Pancreas (tissue), 10 donors: ENCODE measurements around the gene PCBD1. TPM values are rescaled to one million over a fixed set of nuclear protein-coding genes. Genes with fewer than 3 reads are reported as not detected.

Experiments used
- ATAC-seq, 4 donors: fragments of 200-7000 bp; cut with Tn5 transposase; one replicate each; pipeline versions ENCODE4 v1.8.0 to v1.9.1; 2020; ENCODE audit warnings: mild to moderate bottlenecking in 4 of 4, moderate library complexity in 4 of 4
- DNase-seq, 6 donors: peaks; one replicate each; pipeline ENCODE4 v3.0.0-alpha.2; 2020
- FAIRE-seq: peaks from 2 replicates; lab custom pipeline; 2012; peaks lifted over from hg19 to GRCh38; lab: Jason Lieb, UNC
- H3K27ac ChIP-seq, 4 donors: fragments of 200-600 bp; sonication (generic); 1 replicate in 3 of 4; 2 replicates in 1 of 4; pipeline versions ENCODE4 v1.5.0 to v1.8.0; 2020
- H3K27me3 ChIP-seq, 4 donors: fragments of 200-600 bp; one replicate each; pipeline ENCODE4 v1.8.0; 2021
- H3K36me3 ChIP-seq, 3 donors: fragments of 200-600 bp; sonication (generic) in 1 of 3; one replicate each; pipeline versions ENCODE4 v1.5.0 to v1.8.0; 2020 to 2021
- H3K4me1 ChIP-seq, 3 donors: fragments of 200-600 bp; one replicate each; pipeline ENCODE4 v1.8.0; 2021
- H3K4me3 ChIP-seq, 4 donors: fragments of 200-600 bp; sonication (generic) in 2 of 4; one replicate each; pipeline versions ENCODE4 v1.5.0 to v1.8.0; 2020 to 2021
- H3K9me3 ChIP-seq, 4 donors: fragments of 200-600 bp; one replicate each; pipeline ENCODE4 v1.8.0; 2021
- CTCF ChIP-seq, 4 donors: fragments of 200-600 bp; sonication (generic) in 3 of 4; IDR thresholded peaks; one replicate each; pipeline versions ENCODE4 v1.5.0 to v1.8.0; 2021; ENCODE audit warnings: antibody characterized with exemption in 4 of 4
- WGBS, 2 donors: extraction: QIAGEN DNeasy Blood & Tissue Kit; methylation state at CpG; one replicate each; pipeline ENCODE4 v1.1.7; 2013; 5-methylcytosine and 5-hydroxymethylcytosine counted together
- intact Hi-C, 3 donors: fragments of 100-400 bp; cut with DNase I; formaldehyde crosslinking; loops; one replicate each; pipeline versions ENCODE4 v1.11.1 to v1.14.2; 2022
- polyA plus RNA-seq, 2 donors: library from polyadenylated mRNA; stranded (reverse); fragments of 200-250 nt; gene quantifications; one replicate each; pipeline ENCODE4 v1.2.3, GENCODE V29; 2013
- total RNA-seq, 6 donors: library from RNA; stranded (reverse); fragmentation: NEBNext Ultra II Directional in 4 of 6; extraction: Animal tissue kit (Norgen Biotek cat#: 25700) in 4 of 6; gene quantifications; one replicate each; pipeline versions ENCODE4 v1.2.1 to v1.2.4, GENCODE V29; 2021 to 2023
- donor health status: healthy with polysubstance abuse.
- donor health status: DM: no; HTN: no; CAD: no; lungs with moderate emphysema.
- donor health status: DM: no; HTN: no; CAD: no.
- donor health status: control.
- donor health status: control.
- donor health status: Bipolar disorder and iron deficiency.
- donor health status: DM: yes; HTN: yes; CAD: no.
- donor health status: DM: no; HTN: no; CAD: no.
- donor health status: DM: no; HTN: no; CAD: no.
- donor health status: DM: yes; HTN: yes; CAD: no.

Gene PCBD1
- total and polyA plus RNA-seq, 8 donors: 63.6 to 95.9 (median 76.9) TPM

- intact Hi-C loops: loop anchor here in 1 of 3 donors (5.0 kb wide), 1 partner anchor 369 kb away; no protein-coding TSS in a partner anchor
Measured at GRCh38 chr10:70908406-70909296, 20.3 kb upstream of the PCBD1 start.

GRCh38 chr10:70907637-70908405 is 19.5 kb upstream of the PCBD1 start:
- no peak for TF ChIP-seq CTCF (IDR thresholded peaks at IDR 0.05)
- ATAC-seq: no peak
- no peaks in the 10 kb centered on the region for H3K9me3 ChIP-seq
- intact Hi-C loops: loop anchor here in 1 of 3 donors (5.0 kb wide), 1 partner anchor 369 kb away; no protein-coding TSS in a partner anchor
- DNase-seq: peak in 3 of 6 donors; percentile 11 to 37 (median 23)
- H3K36me3 ChIP-seq: no peaks in the 10 kb centered on the region
- 75% methylated on average over 16 of the region's 16 CpGs for WGBS, 2 donors
- no peak for FAIRE-seq
- H3K27me3 ChIP-seq: no peaks in the 10 kb centered on the region
- no peak overlapping the region for H3K4me3 ChIP-seq
- no peaks in the 10 kb centered on the region for H3K4me1 ChIP-seq
- no peak overlapping the region for H3K27ac ChIP-seq

More at GRCh38 chr10:70908406-70909296, 20.3 kb upstream of the PCBD1 start:
- H3K27me3 ChIP-seq: no peaks in the 10 kb centered on the region
- no peak overlapping the region for H3K27ac ChIP-seq
- no peak for TF ChIP-seq CTCF (IDR thresholded peaks at IDR 0.05)
- no peak overlapping the region for H3K4me3 ChIP-seq
- no peaks in the 10 kb centered on the region for H3K9me3 ChIP-seq
- ATAC-seq (no peak), DNase-seq (peak in 3 of 6 donors; percentile 12 to 44 (median 30)), FAIRE-seq (no peak)
- WGBS, 2 donors: 77 to 80% methylated on average over 12 of the region's 12 CpGs
- no peaks in the 10 kb centered on the region for H3K36me3 ChIP-seq
- H3K4me1 ChIP-seq: no peaks in the 10 kb centered on the region

- FAIRE-seq: no peak
Measured at GRCh38 chr10:70906953-70907636, 18.7 kb upstream of the PCBD1 start.

More at GRCh38 chr10:70906953-70907636, 18.7 kb upstream of the PCBD1 start:
- ATAC-seq (no peak), DNase-seq (peak in 2 of 6 donors; percentile 20 to 27)
- H3K4me1 ChIP-seq: no peaks in the 10 kb centered on the region
- H3K9me3 ChIP-seq: no peaks in the 10 kb centered on the region
- WGBS, 2 donors: 69 to 72% methylated on average over 15 of the region's 15 CpGs
- no peak for TF ChIP-seq CTCF (IDR thresholded peaks at IDR 0.05)
- H3K36me3 ChIP-seq: no peaks in the 10 kb centered on the region
- no peak overlapping the region for H3K4me3 ChIP-seq
- H3K27me3 ChIP-seq: no peaks in the 10 kb centered on the region
- intact Hi-C loops: loop anchor here in 1 of 3 donors (5.0 kb wide), 1 partner anchor 370 kb away; no protein-coding TSS in a partner anchor
- H3K27ac ChIP-seq: no peak overlapping the region
